ENCODE results near the gene SBNO1.
"Not testable (repeated sequence)": the region's sequence is repeated elsewhere in the genome, so short reads cannot be mapped to it uniquely, and the experiment has no call there.

The SBNO1 gene

DNA sequence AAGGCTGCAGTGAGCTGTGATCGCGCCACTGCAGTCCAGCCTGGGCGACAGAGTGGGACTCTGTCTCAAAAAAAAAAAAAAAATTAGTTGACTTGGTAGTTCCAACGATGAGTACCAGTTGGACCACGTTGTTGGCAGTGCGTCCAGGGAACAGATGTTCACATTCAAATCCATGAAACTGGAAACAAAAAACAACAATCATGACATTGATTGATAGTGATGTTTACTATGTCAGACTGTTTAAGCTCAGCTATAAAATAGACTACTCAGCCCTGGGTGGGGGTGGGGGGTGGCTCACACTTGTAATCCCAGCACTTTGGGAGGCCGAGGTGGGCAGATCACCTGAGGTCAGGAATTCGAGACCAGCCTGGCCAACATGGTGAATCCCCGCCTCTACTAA is 112.3 kb downstream of the SBNO1 start:
- in situ Hi-C loops (cut with MboI; ENCODE audit: low sequenced_read_pairs) = not testable (repeated sequence)

DNA sequence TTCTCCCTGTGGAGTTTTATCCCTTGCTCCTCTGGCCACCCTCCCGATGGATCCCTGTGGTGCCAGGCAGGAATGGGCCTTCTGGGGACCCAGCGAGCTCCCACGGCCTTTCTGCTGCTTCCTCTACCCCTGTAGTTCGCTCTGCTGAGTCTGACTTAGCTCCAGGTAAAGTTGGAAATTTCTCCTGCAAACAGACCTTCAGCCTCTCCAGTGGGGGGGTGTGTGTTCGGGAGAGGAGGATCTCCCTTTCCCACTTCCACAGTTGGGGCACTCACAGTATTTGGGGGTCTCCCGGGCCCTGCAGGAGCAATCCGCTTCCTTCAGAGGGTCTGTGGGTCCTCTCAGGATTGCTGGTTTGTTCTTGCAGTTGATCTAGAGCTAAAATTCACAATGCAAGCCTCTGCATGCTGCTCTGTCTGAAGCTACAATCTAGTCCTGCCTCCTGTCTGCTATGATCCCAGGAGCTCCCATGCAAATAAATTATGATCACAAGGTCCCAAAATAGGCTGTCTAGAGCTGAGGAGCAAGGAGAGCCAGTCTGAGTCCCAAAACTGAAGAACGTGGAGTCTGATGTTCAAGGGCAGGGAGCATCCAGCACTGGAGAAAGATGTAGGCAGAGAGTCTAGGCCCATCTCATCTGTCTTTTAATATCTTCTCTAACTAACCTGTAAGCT is 113.1 kb downstream of the SBNO1 start:
- in situ Hi-C loops (cut with MboI; ENCODE audit: low sequenced_read_pairs) = no loop called here

DNA sequence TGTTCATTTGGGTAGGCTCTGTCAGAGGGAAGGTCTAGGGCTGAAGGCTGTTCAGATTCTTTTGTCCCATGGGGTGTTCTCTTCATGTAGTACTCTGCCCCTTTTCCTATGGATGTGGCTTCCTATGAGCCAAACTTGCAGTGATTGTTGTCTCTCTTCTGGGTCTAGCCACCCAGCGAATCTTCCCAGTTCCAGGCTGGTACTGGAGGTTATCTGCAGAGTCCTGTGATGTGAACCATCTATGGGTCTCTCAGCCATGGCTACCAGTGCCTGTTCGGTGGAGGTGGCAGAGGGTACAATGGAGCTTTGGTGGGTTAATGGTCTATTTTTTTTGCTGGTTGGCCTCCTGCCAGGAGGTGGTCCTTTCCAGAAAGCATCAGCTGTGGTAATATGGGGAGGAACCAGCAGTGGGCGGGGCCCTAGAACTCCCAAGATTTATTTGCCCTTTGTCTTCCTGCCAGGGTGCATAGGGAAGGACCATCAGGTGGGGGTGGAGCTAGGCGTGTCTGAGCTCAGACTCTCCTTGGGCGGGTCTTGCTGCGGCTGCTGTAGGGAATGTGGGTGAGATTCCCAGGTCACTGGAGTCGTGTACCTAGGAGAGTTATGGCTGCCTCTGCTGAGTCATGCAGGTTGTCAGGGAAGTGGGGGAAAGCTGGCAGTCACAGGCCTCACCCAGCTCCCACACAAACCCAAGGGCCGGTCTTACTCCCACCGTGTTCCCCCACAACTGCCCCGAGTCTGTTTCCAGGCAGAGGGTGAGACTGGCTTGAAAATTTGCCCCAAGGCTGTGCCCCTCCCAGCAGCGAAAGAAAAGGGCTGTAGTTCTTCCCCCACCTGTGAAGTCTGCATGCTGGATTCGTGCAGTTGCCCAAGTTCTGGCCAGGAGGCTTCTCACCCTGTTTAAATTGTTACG is 113.9 kb downstream of the SBNO1 start:
- in situ Hi-C loops (cut with MboI; ENCODE audit: low sequenced_read_pairs) = no loop called here

DNA sequence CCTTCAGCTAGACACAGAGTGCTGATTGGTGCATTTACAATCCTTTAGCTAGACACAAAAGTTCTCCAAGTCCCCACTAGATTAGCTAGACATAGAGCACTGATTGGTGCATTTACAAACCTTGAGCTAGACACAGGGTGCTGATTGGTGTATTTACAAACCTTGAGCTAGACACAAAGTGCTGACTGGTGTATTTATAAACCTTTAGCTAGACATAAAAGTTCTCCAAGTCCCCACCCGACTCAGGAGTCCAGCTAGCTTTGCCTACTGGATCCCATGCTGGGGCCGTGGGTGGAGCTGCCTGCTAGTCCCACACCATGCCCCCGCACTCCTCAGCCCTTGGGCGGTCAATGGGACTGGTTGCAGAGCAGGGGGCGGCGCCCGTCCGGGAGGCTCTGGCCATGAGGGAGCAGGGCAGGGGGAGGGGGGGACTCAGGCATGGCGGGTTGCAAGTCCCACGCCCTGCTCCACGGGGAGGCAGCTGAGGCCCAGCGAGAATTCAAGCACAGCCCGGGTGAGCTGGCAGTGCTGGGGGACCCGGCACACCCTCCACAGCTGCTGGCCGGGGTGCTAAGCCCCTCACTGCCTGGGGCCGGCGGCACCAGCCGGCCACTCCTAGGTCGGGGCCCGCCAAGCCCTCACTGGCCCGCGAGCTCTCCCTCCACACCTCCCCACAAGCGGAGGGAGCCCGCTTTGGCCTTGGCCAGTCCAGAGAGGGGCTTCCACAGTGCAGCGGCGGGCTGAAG is 115.5 kb downstream of the SBNO1 start:
- in situ Hi-C loops (cut with MboI; ENCODE audit: low sequenced_read_pairs) = loop anchor here (25.0 kb wide), 1 partner anchor 387 kb away; no protein-coding TSS in a partner anchor

DNA sequence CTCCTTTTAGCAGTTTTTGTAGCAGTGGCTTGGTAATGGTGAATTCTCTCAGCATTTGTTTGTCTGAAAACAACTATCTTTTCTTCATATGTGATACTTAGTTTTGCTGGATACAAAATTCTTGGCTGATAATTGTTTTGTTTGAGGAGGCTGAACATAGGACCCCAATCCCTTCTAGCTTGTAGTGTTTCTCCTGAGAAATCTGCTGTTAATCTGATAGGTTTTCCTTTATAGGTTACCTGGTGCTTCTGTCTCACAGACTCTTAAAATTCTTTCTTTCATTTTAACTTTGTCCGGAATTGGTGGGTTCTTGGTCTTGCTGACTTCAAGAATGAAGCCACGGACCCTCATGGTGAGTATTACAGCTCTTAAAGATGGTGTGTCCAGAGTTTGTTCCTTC is 116.5 kb downstream of the SBNO1 start:
- in situ Hi-C loops (cut with MboI; ENCODE audit: low sequenced_read_pairs) = loop anchor here (25.0 kb wide), 1 partner anchor 386 kb away; no protein-coding TSS in a partner anchor

DNA sequence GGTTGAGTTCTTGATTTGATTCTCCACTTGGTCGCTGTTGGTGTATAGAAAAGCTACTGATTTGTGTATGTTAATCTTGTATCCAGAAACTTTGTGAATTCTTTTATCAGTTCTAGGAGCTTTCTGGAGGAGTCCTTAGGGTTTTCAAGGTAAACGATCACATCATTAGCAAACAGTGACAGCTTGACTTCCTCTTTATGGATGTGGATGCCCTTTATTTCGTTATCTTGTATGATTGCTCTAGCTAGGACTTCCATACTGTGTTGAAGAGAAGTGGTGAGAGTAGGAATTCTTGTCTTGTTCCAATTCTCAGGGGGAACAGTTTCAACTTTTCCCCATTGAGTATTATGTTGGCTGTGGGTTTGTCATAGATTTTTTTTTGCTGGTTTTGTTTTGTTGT is 119.0 kb downstream of the SBNO1 start:
- in situ Hi-C loops (cut with MboI; ENCODE audit: low sequenced_read_pairs) = loop anchor here (25.0 kb wide), 1 partner anchor 383 kb away; no protein-coding TSS in a partner anchor

DNA sequence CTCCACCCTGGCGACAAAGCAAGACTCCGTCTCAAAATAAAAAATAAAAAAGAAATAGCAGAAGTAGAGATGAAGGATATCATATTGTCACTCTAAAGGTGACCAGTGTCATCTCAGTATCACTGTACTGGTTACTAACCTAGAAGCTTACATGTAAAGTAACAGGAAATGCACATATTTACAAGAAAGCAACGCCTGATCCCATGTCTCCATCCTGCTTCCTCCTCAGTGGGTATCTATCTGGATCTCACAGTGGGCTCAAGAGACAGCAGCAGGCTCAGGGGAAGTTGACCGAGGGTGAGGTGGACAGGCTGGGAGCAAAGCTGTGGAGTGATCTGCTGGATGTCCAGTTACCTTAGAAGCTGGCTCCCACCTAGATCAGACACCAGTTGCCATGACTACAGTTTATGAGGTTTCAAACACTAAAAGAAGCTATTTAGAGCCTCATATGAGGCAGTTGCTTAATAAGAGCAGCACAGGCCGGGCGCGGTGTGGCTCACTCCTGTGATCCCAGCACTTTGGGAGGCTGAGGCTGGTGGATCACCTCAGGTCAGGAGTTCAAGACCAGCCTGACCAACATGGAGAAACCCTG is 120.9 kb downstream of the SBNO1 start:
- in situ Hi-C loops (cut with MboI; ENCODE audit: low sequenced_read_pairs) = loop anchor here (25.0 kb wide), 1 partner anchor 381 kb away; no protein-coding TSS in a partner anchor

DNA sequence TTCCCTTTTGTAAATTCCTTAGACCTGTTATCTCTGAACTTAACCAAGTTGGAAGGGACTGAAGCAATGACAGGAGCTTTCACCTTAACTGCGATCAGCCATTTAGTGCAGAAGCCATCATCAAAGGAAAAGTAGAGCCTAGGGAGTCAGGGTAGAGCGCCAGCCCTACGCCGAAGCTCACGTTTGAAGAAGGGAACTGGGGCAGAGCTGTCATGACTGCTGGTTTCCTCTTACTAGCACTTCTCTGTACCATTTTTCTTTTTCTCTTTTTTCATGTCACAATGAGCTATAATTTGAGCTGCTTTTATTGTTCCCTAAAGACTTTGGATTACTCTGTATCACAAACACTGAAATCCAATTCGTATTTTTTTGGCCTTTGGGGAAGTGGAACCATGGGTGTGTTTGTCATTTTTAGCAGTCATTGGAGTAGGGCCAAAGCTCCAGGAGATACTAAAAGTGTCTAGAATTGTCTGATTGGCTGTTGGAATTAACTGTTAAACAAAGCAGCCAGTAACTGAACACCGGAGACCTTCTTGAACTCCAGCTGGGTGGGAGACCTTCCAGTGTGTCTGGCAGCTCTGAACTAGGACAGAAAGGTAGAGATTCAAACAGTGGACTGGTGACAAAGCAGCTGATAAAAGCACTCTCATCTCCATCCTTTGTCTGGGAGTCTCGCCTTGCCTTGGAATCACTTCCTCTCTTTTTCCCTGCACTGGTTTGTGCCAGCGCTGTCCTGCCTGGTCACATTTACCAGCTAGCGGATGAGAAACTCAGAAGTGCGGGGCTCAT is 122.3 kb downstream of the SBNO1 start:
- in situ Hi-C loops (cut with MboI; ENCODE audit: low sequenced_read_pairs) = loop anchor here (25.0 kb wide), 1 partner anchor 380 kb away; no protein-coding TSS in a partner anchor

All from HL-60/S4 (cell line).